Measurements from ENCODE around the gene FBLN2.

Gene FBLN2

DNA sequence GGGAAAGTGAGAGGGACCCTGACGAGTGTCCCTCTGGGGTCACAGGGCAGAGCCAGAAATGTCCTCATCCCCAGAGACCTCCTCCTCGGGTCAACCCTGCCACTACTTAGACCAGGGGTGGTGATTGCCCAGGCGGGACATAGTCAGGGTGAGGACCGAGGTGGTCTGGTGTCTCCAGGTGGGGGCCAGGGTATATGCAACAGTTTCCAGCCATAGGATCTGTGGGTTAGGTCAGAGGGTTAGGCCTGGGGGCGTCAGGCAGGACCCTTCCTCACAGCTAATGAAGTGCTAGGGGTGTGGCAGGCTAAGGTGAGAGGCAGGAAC lies 22.3 kb upstream of the FBLN2 start:
- Mint-ChIP-seq H3K4me1 (peaks cover 34% of the 10 kb centered on the region), H3K9me3 (peaks cover 17% of the 10 kb centered on the region)

DNA sequence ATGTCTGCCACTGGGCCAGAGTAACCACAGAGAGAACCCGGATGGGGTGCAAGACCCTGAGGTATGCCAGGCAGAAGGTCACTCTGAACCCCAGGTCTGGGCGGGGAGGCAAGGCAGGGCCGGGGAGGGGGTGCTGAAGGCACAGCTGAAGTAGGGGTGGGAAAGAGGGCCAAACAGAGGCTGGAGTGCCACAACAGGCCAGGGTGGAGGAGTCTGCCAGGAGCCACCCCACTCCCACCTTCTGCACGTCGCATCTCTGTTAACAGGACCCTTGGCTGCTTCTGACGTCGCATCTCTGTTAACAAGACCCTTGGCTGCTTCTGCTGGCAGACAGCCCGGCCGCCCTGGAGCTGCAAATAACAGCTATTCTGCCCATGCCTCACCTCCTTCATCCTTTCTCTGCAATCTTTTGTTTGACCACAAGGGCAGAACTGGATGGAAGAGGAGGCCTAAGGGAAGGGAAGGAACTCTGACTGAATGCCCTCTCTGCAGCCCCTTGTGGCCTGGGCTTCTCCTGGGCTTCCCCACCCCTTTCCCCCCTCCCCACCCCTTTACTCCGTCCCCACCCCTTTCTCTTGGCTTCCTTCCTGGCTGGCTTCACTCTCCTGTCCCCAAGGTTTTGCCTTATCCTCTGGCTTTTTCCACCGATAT lies 20.6 kb upstream of the FBLN2 start:
- Mint-ChIP-seq H3K4me1 (peaks cover 34% of the 10 kb centered on the region), H3K36me3 (ENCODE audit: low read depth) (no peaks in the 10 kb centered on the region), H3K27me3 (ENCODE audit: low read depth, poor library complexity) (peaks cover 6% of the 10 kb centered on the region), H3K9me3 (no peaks in the 10 kb centered on the region), H3K27ac (no peak overlapping the region), H3K4me3 (no peak overlapping the region)
- TF ChIP-seq, protein P1, sequence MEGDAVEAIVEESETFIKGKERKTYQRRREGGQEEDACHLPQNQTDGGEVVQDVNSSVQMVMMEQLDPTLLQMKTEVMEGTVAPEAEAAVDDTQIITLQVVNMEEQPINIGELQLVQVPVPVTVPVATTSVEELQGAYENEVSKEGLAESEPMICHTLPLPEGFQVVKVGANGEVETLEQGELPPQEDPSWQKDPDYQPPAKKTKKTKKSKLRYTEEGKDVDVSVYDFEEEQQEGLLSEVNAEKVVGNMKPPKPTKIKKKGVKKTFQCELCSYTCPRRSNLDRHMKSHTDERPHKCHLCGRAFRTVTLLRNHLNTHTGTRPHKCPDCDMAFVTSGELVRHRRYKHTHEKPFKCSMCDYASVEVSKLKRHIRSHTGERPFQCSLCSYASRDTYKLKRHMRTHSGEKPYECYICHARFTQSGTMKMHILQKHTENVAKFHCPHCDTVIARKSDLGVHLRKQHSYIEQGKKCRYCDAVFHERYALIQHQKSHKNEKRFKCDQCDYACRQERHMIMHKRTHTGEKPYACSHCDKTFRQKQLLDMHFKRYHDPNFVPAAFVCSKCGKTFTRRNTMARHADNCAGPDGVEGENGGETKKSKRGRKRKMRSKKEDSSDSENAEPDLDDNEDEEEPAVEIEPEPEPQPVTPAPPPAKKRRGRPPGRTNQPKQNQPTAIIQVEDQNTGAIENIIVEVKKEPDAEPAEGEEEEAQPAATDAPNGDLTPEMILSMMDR (IDR thresholded peaks at IDR 0.05): peak; percentile 38
- no peak for DNase-seq

More for the DNA sequence above, 22.3 kb upstream of the FBLN2 start:
- Mint-ChIP-seq H3K4me3 (no peak overlapping the region), H3K27me3 (ENCODE audit: low read depth, poor library complexity) (peaks cover 6% of the 10 kb centered on the region), H3K36me3 (ENCODE audit: low read depth) (peaks cover 4% of the 10 kb centered on the region), H3K27ac (no peak overlapping the region)
- no peak for DNase-seq
- TF ChIP-seq, protein P1 (IDR thresholded peaks at IDR 0.05): no peak

DNA sequence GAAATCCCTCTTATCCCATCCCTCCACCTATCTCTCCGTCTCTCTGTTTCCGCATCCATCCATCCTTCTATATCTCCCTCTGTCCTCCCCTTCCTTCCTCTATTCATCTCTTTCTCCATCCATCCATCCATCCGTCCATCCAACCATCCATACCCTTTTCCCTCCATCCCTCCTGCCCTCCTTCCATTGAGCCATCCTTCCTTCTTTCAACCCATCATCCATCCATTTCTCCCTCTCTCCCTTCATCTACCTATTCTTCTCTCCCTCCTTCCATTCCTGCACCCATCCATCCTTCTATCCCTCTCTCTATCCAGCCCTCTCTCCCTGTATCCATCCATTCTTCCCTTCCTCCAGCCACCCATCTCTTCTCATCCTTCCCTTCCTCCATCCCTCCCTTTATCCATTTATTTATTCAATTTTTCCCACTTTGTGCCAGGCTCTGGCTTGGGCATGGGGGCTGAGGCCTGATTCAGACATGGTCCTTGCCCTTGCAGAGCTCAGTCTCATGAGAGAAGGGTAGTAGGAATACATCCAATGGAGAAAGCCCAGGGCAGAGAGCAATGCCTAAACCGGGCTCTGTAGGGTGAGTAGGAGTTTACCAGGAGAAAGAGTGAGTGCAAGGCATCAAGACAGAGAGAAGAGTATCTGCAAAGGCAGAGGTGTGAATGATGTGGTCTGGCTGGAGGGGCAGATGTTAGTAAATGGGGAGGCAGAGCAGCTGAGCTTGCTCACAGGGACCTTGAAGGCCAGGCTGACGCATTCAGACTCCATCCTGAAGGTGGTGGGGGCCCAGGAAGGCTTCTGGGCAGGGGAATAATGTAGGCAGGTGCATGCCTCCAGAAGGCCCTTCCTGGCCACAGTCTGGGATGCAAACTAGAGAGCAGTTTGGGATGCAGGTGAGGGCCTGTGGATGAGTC lies 19.5 kb upstream of the FBLN2 start:
- no peaks in the 10 kb centered on the region for H3K9me3 Mint-ChIP-seq
- H3K4me3 Mint-ChIP-seq: no peak overlapping the region
- H3K27me3 Mint-ChIP-seq (ENCODE audit: low read depth, poor library complexity): peaks cover 6% of the 10 kb centered on the region
- H3K36me3 Mint-ChIP-seq (ENCODE audit: low read depth): no peaks in the 10 kb centered on the region
- H3K27ac Mint-ChIP-seq: no peak overlapping the region
- TF ChIP-seq, protein P1 (IDR thresholded peaks at IDR 0.05): no peak
- peaks cover 34% of the 10 kb centered on the region for H3K4me1 Mint-ChIP-seq
- DNase-seq: no peak

DNA sequence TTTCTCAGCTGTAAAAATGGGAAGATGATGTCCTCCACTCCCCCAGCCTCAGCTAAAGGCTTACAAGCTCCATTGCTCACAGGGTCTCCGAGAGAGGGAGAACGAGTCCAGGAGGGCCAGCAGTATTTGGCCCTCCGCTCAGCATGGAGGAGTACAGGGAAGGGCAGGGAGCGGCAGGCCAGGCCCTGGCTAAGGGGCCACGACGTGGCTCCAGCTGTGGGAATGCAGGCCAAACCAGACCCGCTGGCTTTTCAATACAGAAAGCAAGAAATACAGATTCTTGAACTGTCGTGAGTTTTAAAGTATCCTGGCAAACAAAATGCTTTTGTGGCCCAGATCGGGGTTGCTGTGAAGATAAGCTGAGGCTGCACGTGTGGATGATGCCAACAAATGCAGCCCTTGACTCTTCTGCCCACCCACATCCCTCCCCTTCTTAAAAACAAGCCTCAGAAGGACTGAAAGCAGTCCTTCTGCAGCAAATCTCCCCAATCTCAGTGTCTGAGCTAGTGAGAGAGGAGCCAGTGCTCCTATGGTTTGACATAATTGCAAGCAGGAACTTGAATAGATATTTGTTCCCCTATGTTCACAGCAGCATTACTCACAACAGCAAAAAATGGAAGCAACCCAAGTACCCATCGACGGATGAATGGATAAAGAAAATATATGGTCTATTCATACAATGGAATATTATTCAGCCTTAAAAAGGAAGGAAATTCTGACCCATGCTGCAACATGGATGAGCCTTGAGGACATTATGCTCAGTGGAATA lies 18.5 kb upstream of the FBLN2 start:
- no peaks in the 10 kb centered on the region for H3K9me3 Mint-ChIP-seq
- TF ChIP-seq, protein P1 (IDR thresholded peaks at IDR 0.05): no peak
- DNase-seq: no peak
- no peak overlapping the region for H3K27ac Mint-ChIP-seq
- H3K4me1 Mint-ChIP-seq: peaks cover 28% of the 10 kb centered on the region
- peaks cover 13% of the 10 kb centered on the region for H3K27me3 Mint-ChIP-seq (ENCODE audit: low read depth, poor library complexity)
- H3K36me3 Mint-ChIP-seq (ENCODE audit: low read depth): no peaks in the 10 kb centered on the region
- no peak overlapping the region for H3K4me3 Mint-ChIP-seq

DNA sequence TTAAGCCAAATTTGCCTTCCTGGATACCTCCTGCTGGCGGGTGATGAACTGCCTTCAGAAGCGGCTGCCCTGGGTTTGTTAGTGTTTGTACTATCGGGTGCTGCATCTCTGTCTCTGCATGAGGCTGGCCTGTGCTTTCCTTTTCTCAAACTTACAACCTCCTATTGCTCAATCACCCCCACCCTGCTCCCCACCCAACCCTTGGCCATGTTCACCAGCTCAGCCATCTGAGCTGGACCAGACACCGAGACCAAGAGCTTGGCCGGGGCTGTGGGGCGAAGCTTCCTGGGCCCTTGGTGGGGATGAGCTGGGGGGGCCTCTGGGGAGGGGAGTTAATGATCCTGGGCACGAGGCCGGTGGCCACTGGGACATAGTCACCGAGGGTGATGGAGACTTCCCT lies 16.8 kb upstream of the FBLN2 start:
- DNase-seq: no peak
- no peaks in the 10 kb centered on the region for H3K9me3 Mint-ChIP-seq
- peaks cover 13% of the 10 kb centered on the region for H3K27me3 Mint-ChIP-seq (ENCODE audit: low read depth, poor library complexity)
- peaks cover 23% of the 10 kb centered on the region for H3K4me1 Mint-ChIP-seq
- TF ChIP-seq, protein P1 (IDR thresholded peaks at IDR 0.05): no peak
- no peak overlapping the region for H3K27ac Mint-ChIP-seq
- H3K4me3 Mint-ChIP-seq: no peak overlapping the region
- H3K36me3 Mint-ChIP-seq (ENCODE audit: low read depth): no peaks in the 10 kb centered on the region

Data from nephron progenitor cell (in vitro differentiated cells).